GM20000 (cell line): ENCODE data around the gene MYCN.

Source experiments
- DNase-seq: peaks from one replicate; pipeline ENCODE4 v3.0.0; 2012; ENCODE audit warnings: low spot score
- TF ChIP-seq, protein P1 (sequence below): IDR thresholded peaks from 2 replicates; pipeline ENCODE4 v1.5.1; 2012; ENCODE audit warnings: mild to moderate bottlenecking, control low read depth; ENCODE audit errors: extremely low read depth, missing control alignments

The MYCN gene

DNA sequence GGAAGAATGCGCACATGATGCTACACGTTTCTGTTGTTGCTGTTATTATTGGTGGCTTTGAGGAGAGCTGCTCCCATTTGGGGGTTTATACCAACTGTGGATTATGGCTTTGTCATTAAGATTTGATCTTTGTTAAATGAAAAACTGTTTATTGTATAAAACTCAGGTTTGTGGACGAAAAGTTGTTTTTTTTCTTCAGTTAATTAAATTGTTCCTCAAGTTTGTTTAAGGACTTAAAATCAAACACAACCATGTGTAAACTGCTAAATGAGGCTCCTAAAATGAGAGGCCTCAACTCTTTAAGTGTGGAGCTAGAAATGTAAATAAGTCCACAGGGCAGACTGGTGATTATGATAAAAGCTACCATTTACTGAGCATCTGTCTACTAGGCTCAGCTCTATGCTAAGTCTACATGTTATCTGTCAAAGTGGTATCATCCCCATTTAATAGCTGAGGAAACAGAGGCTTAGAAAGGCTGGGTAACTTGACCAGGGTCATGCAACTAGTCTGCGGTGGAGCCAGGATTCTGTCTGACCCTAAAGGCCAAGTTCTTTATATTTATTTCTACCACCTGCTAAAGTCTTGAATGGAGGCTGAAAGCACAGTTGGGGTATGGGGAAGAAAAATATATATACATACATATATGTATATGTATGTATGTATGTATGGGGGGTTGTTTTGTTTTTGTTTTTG, 4.1 kb downstream of the MYCN start:
- no peak for DNase-seq
- TF ChIP-seq, protein P1, sequence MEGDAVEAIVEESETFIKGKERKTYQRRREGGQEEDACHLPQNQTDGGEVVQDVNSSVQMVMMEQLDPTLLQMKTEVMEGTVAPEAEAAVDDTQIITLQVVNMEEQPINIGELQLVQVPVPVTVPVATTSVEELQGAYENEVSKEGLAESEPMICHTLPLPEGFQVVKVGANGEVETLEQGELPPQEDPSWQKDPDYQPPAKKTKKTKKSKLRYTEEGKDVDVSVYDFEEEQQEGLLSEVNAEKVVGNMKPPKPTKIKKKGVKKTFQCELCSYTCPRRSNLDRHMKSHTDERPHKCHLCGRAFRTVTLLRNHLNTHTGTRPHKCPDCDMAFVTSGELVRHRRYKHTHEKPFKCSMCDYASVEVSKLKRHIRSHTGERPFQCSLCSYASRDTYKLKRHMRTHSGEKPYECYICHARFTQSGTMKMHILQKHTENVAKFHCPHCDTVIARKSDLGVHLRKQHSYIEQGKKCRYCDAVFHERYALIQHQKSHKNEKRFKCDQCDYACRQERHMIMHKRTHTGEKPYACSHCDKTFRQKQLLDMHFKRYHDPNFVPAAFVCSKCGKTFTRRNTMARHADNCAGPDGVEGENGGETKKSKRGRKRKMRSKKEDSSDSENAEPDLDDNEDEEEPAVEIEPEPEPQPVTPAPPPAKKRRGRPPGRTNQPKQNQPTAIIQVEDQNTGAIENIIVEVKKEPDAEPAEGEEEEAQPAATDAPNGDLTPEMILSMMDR: no peak

DNA sequence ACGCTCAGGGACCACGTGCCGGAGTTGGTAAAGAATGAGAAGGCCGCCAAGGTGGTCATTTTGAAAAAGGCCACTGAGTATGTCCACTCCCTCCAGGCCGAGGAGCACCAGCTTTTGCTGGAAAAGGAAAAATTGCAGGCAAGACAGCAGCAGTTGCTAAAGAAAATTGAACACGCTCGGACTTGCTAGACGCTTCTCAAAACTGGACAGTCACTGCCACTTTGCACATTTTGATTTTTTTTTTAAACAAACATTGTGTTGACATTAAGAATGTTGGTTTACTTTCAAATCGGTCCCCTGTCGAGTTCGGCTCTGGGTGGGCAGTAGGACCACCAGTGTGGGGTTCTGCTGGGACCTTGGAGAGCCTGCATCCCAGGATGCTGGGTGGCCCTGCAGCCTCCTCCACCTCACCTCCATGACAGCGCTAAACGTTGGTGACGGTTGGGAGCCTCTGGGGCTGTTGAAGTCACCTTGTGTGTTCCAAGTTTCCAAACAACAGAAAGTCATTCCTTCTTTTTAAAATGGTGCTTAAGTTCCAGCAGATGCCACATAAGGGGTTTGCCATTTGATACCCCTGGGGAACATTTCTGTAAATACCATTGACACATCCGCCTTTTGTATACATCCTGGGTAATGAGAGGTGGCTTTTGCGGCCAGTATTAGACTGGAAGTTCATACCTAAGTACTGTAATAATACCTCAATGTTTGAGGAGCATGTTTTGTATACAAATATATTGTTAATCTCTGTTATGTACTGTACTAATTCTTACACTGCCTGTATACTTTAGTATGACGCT, 5.8 kb downstream of the MYCN start:
- TF ChIP-seq, protein P1: no peak
- DNase-seq: no peak

DNA sequence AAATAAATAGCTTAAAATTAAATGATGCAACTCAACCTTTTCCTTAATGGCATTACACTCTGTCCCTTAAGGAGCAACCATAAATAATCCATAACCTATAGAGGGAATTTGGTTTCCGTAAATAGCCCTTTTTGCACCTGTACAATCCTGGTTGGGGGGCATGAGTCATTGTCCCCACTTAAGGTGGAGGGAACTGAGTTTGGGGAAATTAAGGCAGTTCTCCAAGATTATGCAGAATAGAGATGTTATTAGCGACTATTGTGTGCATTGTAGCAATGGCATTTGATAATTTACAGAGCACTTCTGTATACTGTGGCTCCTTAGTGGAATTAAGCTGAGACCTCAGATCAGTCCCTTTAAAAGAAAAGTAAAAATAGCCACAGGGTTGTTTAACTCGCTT, 6.6 kb downstream of the MYCN start:
- TF ChIP-seq, protein P1: no peak
- no peak for DNase-seq

DNA sequence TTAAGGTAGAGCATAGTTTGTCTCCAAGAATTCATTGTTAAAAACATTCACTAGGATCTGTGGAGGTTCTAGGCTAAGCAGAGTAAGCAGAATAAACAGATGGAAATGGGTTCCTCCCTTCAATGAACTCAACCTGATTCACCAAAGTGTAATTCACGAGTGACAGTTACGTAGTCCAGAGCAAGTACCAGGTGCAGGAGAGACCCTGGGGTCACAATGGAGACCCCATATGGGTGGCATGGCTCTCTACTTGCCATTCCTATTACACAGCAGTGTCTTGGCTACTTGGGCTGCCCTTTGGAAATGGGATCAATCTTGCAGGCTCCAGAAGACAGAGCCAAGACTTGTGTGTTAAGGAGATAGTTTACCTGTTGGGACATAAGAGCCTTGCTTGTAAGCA, 7.1 kb downstream of the MYCN start:
- DNase-seq: no peak
- TF ChIP-seq, protein P1: no peak

DNA sequence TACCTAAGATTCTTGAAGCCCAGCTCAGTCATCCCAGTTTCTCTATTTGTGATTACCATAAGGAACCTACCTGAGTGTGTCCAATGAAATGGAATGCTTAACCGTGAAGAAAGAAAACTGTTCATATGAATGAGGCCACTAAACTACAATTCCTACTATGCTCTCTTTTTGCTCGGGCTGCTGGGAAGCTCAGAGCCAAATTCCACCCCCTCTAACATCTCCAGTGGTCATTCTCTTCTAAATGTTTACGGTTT, 8.3 kb downstream of the MYCN start:
- no peak for DNase-seq
- TF ChIP-seq, protein P1: no peak

DNA sequence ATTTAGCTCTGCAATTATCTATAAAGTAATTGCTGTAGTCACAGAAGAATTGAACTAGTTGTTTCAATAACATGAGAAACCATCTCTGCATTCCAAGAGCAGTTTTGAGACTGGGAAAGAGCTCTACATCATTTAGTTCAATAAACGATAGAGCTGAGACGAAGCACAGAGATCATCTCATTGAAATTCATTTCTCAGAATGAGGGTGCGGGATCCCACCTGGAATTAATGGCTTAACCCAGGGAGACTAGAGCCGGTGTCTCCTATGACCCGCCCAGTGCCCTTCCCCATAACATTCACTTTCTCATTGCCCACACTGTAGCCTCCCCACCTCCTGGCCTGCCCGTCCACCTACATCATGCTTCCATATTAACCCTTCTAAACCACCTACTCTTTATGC, 8.8 kb downstream of the MYCN start:
- TF ChIP-seq, protein P1: no peak

DNA sequence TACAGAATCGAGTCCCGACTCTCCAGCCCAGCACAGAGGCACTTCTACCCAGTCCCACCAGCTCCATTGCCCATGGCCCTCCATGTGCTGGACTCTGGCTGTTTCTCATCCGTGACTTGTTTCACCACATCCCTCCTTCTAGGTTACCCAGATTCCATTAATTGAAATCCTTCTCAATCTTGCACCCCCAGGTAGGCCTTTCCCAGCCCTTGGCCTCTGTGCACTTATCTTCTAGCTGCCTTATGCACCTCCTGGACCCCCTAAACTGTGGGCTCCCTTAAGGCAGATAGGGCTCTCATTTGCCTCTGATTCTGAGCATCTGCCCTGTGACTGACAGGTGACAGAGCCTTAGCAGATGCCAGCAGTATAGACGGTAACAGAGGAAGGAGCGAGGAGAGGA, 9.2 kb downstream of the MYCN start:
- DNase-seq: no peak
- TF ChIP-seq, protein P1: no peak

More for the DNA sequence above, 8.8 kb downstream of the MYCN start:
- DNase-seq: no peak
